Endodermal cell (in vitro differentiated cells): ENCODE data around the gene BPHL. TPM values are rescaled to one million over a fixed set of nuclear protein-coding genes. Genes with fewer than 3 reads are reported as not detected.

Experiments used
- DNase-seq: peaks from one replicate; pipeline ENCODE4 v3.0.0-alpha.2; 2017
- H3K27ac ChIP-seq: 2 replicates; pipeline ENCODE4 v1.5.1; 2013; ENCODE audit warnings: mild to moderate bottlenecking, low read depth, low read length, moderate library complexity
- H3K27me3 ChIP-seq: 2 replicates; pipeline ENCODE4 v1.6.1; 2013; ENCODE audit warnings: mild to moderate bottlenecking, low read length, moderate library complexity; ENCODE audit not compliant: insufficient read depth, control insufficient read depth, poor library complexity, severe bottlenecking
- H3K36me3 ChIP-seq: 2 replicates; pipeline ENCODE4 v1.7.0; 2013; ENCODE audit warnings: mild to moderate bottlenecking, low read length, moderate library complexity; ENCODE audit not compliant: control insufficient read depth, insufficient read depth
- H3K4me1 ChIP-seq: one replicate; pipeline ENCODE4 v1.7.0; 2013; ENCODE audit warnings: low read length; ENCODE audit not compliant: control insufficient read depth, insufficient read depth
- H3K4me3 ChIP-seq: 2 replicates; pipeline ENCODE4 v1.5.1; 2013; ENCODE audit warnings: mild to moderate bottlenecking, low read length, moderate library complexity
- H3K9ac ChIP-seq: 2 replicates; pipeline ENCODE4 v1.6.1; 2013; ENCODE audit warnings: mild to moderate bottlenecking, low read length, moderate library complexity; ENCODE audit not compliant: poor library complexity, severe bottlenecking; ENCODE audit errors: extremely low read depth
- H3K9me3 ChIP-seq: 2 replicates; pipeline ENCODE4 v1.6.1; 2013; ENCODE audit warnings: mild to moderate bottlenecking, low read length, moderate library complexity; ENCODE audit not compliant: control insufficient read depth
- H3K27ac Mint-ChIP-seq: 2 replicates; pipeline ENCODE4 v1.8.0; 2020; ENCODE audit warnings: mixed read lengths
- H3K27me3 Mint-ChIP-seq: 2 replicates; pipeline ENCODE4 v1.8.0; 2021; ENCODE audit warnings: mild to moderate bottlenecking, mixed read lengths; ENCODE audit not compliant: insufficient read depth
- H3K36me3 Mint-ChIP-seq: 2 replicates; pipeline ENCODE4 v1.8.0; 2020; ENCODE audit warnings: low read depth, mixed read lengths
- H3K4me1 Mint-ChIP-seq: 2 replicates; pipeline ENCODE4 v1.8.0; 2020; ENCODE audit warnings: mixed read lengths
- H3K4me3 Mint-ChIP-seq: 2 replicates; pipeline ENCODE4 v1.8.0; 2020; ENCODE audit warnings: mild to moderate bottlenecking, moderate library complexity, mixed read lengths
- H3K9me3 Mint-ChIP-seq: 2 replicates; pipeline ENCODE4 v1.8.0; 2020; ENCODE audit warnings: mild to moderate bottlenecking, mixed read lengths
- CTCF ChIP-seq: fragments of 200-600 bp; sonication (generic); conservative IDR thresholded peaks from 2 replicates; pipeline ENCODE4 v1.5.0; 2021; ENCODE audit warnings: antibody characterized with exemption, mild to moderate bottlenecking
- WGBS, 2 experiments: methylation state at CpG; one replicate each; pipeline versions ENCODE4 v1.1.5 to v1.1.7; 2013; ENCODE audit warnings: missing lambda C conversion rate in 2 of 2, mixed read lengths in 1 of 2; ENCODE audit not compliant: insufficient coverage in 1 of 2, insufficient read length in 1 of 2; 5-methylcytosine and 5-hydroxymethylcytosine counted together
- total RNA-seq, 2 donors: library from RNA; stranded (reverse); fragmentation: NEBNext Ultra II Directional in 1 of 2; extraction: Animal tissue kit (Norgen Biotek cat#: 25700) in 1 of 2; gene quantifications; 2 replicates in 1 of 2; 3 replicates in 1 of 2; pipeline ENCODE4 v1.2.1, GENCODE V29; 2021

The BPHL gene
- total RNA-seq, 2 donors from 2014 or later: 42.8 to 42.9 TPM

GRCh38 chr6:3157131-3157933, 38.8 kb downstream of the BPHL start, which contains the start of gene TUBB2A:
TSS of gene TUBB2A (minus strand) at chr6:3157544. CDS start at chr6:3157463, 81 bp downstream.
- peak; percentile 92 for DNase-seq
- peak; percentile 72 for TF ChIP-seq CTCF
- H3K4me3 ChIP-seq: peak within 1 kb of the TSS; percentile 98
- Mint-ChIP-seq H3K4me1 (peaks cover 22% of the 10 kb centered on the region), H3K4me3 (peak within 1 kb of the TSS; percentile 93), H3K36me3 (peaks cover 24% of the 10 kb centered on the region), H3K27ac (peak within 1 kb of the TSS; percentile 93), H3K27me3 (no peaks in the 10 kb centered on the region), H3K9me3 (no peaks in the 10 kb centered on the region)
- H3K27me3 ChIP-seq: no peaks in the 10 kb centered on the region
- no peaks in the 10 kb centered on the region for H3K9me3 ChIP-seq
- H3K4me1 ChIP-seq: peaks cover 5% of the 10 kb centered on the region
- peaks cover 26% of the 10 kb centered on the region for H3K36me3 ChIP-seq
- H3K27ac ChIP-seq: peak within 1 kb of the TSS; percentile 63
- 0% methylated on average over 12 to 95 of the region's 95 CpGs for WGBS, 2 experiments
- H3K9ac ChIP-seq: peak within 1 kb of the TSS; percentile 83

- Mint-ChIP-seq H3K27ac (peak overlapping the region; percentile 81), H3K27me3 (no peaks in the 10 kb centered on the region)
Measured at GRCh38 chr6:3159805-3160781, 41.6 kb downstream of the BPHL start.

More at GRCh38 chr6:3159805-3160781, 41.6 kb downstream of the BPHL start:
- Histone ChIP-seq H3K9ac (no peak overlapping the region), H3K27ac (no peak overlapping the region), H3K27me3 (no peaks in the 10 kb centered on the region), H3K36me3 (peaks cover 7% of the 10 kb centered on the region), H3K9me3 (no peaks in the 10 kb centered on the region), H3K4me1 (peaks cover 10% of the 10 kb centered on the region), H3K4me3 (peak overlapping the region; percentile 98)
- peaks cover 40% of the 10 kb centered on the region for H3K4me1 Mint-ChIP-seq
- peaks cover 7% of the 10 kb centered on the region for H3K36me3 Mint-ChIP-seq
- no peaks in the 10 kb centered on the region for H3K9me3 Mint-ChIP-seq
- peak; percentile 83 for DNase-seq
- TF ChIP-seq CTCF: no peak
- H3K4me3 Mint-ChIP-seq: peak overlapping the region; percentile 30
- WGBS, 2 experiments: 51 to 62% methylated on average over 17 to 31 of the region's 31 CpGs
